Measurements from ENCODE around the gene GPR78. TPM values are rescaled to one million over a fixed set of nuclear protein-coding genes. Genes with fewer than 3 reads are reported as not detected.

Gene GPR78
- total RNA-seq, 2 experiments from 2014 or later: not detected

DNA sequence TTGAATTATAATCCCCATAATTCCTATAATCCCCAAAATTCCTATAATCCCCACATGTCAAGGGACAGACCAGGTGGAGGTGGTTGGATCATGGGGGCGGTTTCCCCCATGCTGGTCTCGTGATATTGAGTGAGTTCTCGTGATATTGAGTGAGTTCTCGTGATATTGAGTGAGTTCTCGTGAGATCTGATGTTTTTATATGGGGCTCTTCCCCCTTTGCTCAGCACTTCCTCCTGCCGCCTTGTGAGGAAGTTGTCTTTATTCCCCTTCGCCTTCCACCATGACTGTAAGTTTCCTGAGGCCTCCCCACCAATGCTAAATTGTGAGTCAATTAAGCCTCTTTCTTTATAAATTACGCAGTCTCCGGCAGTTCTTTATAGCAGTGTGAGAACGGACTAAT, 36.6 kb upstream of the GPR78 start:
- H3K27me3 Mint-ChIP-seq: no peaks in the 10 kb centered on the region
- intact Hi-C loops (cut with DNase I, micrococcal nuclease): no loop called here

DNA sequence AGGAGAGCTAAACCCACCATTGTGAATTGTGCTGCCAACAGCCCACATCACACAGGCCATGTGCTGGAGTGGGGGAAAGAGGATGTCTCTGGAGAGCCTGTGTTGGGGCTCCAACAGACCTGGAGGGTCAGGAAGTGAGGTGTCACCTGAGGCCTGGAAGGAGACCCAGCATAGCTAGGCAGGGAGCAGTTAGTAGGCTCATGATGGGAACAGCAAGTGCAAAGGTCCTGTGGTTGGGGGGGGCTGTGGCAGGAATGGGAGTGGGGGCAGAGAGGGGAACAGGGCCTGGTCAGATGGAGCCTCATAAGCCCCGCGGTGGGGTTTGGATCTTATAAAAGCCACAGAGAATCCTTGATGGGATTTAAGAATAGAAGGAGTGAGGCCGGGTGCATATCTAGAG, 35.9 kb upstream of the GPR78 start:
- Histone ChIP-seq H3K36me3 (ENCODE audit: insufficient read depth, low read length) (no peaks in the 10 kb centered on the region), H3K9me3 (ENCODE audit: control insufficient read depth in 1 of 2, insufficient read depth in 1 of 2, low read length in 2 of 2) (no peaks in the 10 kb centered on the region), H3K27ac (ENCODE audit: low read depth in 1 of 2, low read length in 2 of 2) (no peak overlapping the region), H3K4me3 (ENCODE audit: low read length) (no peak overlapping the region), H3K4me1 (ENCODE audit: insufficient read depth, low read length) (peaks cover 10% of the 10 kb centered on the region), H3K27me3 (ENCODE audit: control insufficient read depth in 1 of 2, insufficient read depth in 2 of 2, low read length in 2 of 2) (no peaks in the 10 kb centered on the region)
- no peaks in the 10 kb centered on the region for H3K9me3 Mint-ChIP-seq
- DNase-seq (no peak), ATAC-seq (ENCODE audit: poor library complexity) (no peak)
- intact Hi-C loops (cut with DNase I, micrococcal nuclease): no loop called here
- peaks cover 10% of the 10 kb centered on the region for H3K4me1 Mint-ChIP-seq (ENCODE audit: low read depth)
- H3K27me3 Mint-ChIP-seq: no peaks in the 10 kb centered on the region
- POLR2A ChIA-PET: no interaction called here
- H3K4me3 Mint-ChIP-seq: no peak overlapping the region
- H3K27ac Mint-ChIP-seq: no peak overlapping the region
- CTCF ChIA-PET: no interaction called here
- H3K36me3 Mint-ChIP-seq (ENCODE audit: low read depth): no peaks in the 10 kb centered on the region
- TF ChIP-seq, protein P1, sequence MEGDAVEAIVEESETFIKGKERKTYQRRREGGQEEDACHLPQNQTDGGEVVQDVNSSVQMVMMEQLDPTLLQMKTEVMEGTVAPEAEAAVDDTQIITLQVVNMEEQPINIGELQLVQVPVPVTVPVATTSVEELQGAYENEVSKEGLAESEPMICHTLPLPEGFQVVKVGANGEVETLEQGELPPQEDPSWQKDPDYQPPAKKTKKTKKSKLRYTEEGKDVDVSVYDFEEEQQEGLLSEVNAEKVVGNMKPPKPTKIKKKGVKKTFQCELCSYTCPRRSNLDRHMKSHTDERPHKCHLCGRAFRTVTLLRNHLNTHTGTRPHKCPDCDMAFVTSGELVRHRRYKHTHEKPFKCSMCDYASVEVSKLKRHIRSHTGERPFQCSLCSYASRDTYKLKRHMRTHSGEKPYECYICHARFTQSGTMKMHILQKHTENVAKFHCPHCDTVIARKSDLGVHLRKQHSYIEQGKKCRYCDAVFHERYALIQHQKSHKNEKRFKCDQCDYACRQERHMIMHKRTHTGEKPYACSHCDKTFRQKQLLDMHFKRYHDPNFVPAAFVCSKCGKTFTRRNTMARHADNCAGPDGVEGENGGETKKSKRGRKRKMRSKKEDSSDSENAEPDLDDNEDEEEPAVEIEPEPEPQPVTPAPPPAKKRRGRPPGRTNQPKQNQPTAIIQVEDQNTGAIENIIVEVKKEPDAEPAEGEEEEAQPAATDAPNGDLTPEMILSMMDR (IDR thresholded peaks at IDR 0.05): no peak

More for the DNA sequence above, 36.6 kb upstream of the GPR78 start:
- DNase-seq (no peak), ATAC-seq (ENCODE audit: poor library complexity) (no peak)
- H3K4me1 Mint-ChIP-seq (ENCODE audit: low read depth): peaks cover 10% of the 10 kb centered on the region
- H3K4me3 Mint-ChIP-seq: no peak overlapping the region
- no peaks in the 10 kb centered on the region for H3K9me3 Mint-ChIP-seq
- CTCF ChIA-PET: no interaction called here
- Histone ChIP-seq H3K4me3 (ENCODE audit: low read length) (no peak overlapping the region), H3K36me3 (ENCODE audit: insufficient read depth, low read length) (no peaks in the 10 kb centered on the region), H3K27ac (ENCODE audit: low read depth in 1 of 2, low read length in 2 of 2) (no peak overlapping the region), H3K9me3 (ENCODE audit: control insufficient read depth in 1 of 2, insufficient read depth in 1 of 2, low read length in 2 of 2) (no peaks in the 10 kb centered on the region), H3K27me3 (ENCODE audit: control insufficient read depth in 1 of 2, insufficient read depth in 2 of 2, low read length in 2 of 2) (no peaks in the 10 kb centered on the region), H3K4me1 (ENCODE audit: insufficient read depth, low read length) (peaks cover 10% of the 10 kb centered on the region)
- H3K27ac Mint-ChIP-seq: no peak overlapping the region
- POLR2A ChIA-PET: no interaction called here
- TF ChIP-seq, protein P1 (IDR thresholded peaks at IDR 0.05): no peak
- H3K36me3 Mint-ChIP-seq (ENCODE audit: low read depth): no peaks in the 10 kb centered on the region

DNA sequence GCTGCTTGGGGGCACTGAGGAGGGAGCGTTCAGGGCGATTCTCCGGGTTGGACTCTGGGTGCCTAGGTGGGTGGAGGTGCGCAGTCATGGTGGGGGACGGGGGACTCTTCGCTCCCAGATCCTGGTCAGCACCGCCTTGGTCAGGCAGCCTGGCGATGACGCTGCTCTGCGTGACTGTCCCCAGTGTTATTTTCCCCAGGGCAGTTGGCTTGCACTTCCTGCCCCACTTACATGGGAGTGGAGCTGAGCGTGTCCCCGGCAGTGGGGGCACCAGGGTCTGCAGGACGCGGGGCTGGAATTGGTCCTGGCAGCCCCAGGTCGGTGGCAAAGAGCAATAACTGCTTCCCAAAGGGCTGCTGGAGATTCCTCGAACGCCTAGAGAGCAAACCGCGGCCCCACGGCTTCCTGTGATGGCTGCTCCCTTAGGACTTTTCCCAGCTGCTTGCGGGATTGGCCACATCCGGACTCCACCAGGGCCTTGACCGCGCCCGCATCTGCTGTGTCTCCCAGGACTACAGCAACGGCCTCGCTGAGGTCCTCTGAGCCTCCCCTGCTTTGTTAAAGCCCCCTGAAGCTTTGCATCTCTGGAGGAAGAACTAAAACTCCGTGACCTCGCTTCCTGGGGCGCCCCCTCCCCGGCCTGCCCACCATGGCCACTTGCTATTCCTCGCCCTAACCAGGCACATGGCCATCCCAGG, 35.3 kb upstream of the GPR78 start:
- ATAC-seq (ENCODE audit: poor library complexity): no peak
- ChIA-PET POLR2A (no interaction called here), CTCF (no interaction called here)
- no peaks in the 10 kb centered on the region for H3K36me3 Mint-ChIP-seq (ENCODE audit: low read depth)
- no peak overlapping the region for H3K4me3 Mint-ChIP-seq
- H3K27me3 Mint-ChIP-seq: no peaks in the 10 kb centered on the region
- peaks cover 5% of the 10 kb centered on the region for H3K4me1 Mint-ChIP-seq (ENCODE audit: low read depth)
- no peak overlapping the region for H3K27ac ChIP-seq (ENCODE audit: low read depth in 1 of 2, low read length in 2 of 2)
- H3K36me3 ChIP-seq (ENCODE audit: insufficient read depth, low read length): no peaks in the 10 kb centered on the region
- H3K9me3 Mint-ChIP-seq: no peaks in the 10 kb centered on the region
- H3K27me3 ChIP-seq (ENCODE audit: control insufficient read depth in 1 of 2, insufficient read depth in 2 of 2, low read length in 2 of 2): no peaks in the 10 kb centered on the region
- TF ChIP-seq, protein P1 (IDR thresholded peaks at IDR 0.05): no peak
- H3K9me3 ChIP-seq (ENCODE audit: control insufficient read depth in 1 of 2, insufficient read depth in 1 of 2, low read length in 2 of 2): no peaks in the 10 kb centered on the region
- H3K4me3 ChIP-seq (ENCODE audit: low read length): no peak overlapping the region
- no peak for DNase-seq
- intact Hi-C loops (cut with DNase I, micrococcal nuclease): no loop called here
- peaks cover 4% of the 10 kb centered on the region for H3K4me1 ChIP-seq (ENCODE audit: insufficient read depth, low read length)
- H3K27ac Mint-ChIP-seq: no peak overlapping the region

Data from CD4-positive, alpha-beta T cell (primary cell).